ENCODE measurements around the gene PAFAH1B2. TPM values are rescaled to one million over a fixed set of nuclear protein-coding genes. Genes with fewer than 3 reads are reported as not detected.
"Not testable (repeated sequence)": the region's sequence is repeated elsewhere in the genome, so short reads cannot be mapped to it uniquely, and the experiment has no call there.

The PAFAH1B2 gene
- total RNA-seq, 1 donor from 2014 or later = 134 TPM

DNA sequence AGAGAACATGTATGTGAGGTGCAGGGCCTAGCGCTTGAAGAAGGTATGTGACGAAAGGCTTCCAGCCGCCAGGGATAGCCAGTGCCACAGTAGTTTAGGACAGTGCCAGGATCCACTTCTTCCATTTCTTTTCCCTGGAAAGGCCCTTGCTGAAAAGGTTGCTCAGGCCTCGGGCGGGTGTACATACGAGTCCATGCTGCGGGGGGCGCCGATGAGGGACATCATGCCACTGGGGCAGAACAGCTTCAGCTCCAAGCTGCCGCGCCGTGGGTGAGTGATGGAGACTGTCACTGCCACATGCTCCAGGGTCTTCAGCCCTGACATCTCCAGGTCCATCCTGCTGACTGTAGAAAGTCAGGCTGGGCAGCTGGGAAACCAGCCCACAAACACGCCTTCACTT lies 64.6 kb downstream of the PAFAH1B2 start:
- DNase-seq (ENCODE audit: low read depth, low spot score); H3K9me3 Mint-ChIP-seq; H3K4me3 Mint-ChIP-seq; H3K27me3 Mint-ChIP-seq (ENCODE audit: low read depth); H3K27ac Mint-ChIP-seq (ENCODE audit: unreplicated experiment): not testable (repeated sequence)
- Mint-ChIP-seq H3K4me1 (peaks cover 19% of the 10 kb centered on the region), H3K36me3 (ENCODE audit: low read depth) (peaks cover 15% of the 10 kb centered on the region)

DNA sequence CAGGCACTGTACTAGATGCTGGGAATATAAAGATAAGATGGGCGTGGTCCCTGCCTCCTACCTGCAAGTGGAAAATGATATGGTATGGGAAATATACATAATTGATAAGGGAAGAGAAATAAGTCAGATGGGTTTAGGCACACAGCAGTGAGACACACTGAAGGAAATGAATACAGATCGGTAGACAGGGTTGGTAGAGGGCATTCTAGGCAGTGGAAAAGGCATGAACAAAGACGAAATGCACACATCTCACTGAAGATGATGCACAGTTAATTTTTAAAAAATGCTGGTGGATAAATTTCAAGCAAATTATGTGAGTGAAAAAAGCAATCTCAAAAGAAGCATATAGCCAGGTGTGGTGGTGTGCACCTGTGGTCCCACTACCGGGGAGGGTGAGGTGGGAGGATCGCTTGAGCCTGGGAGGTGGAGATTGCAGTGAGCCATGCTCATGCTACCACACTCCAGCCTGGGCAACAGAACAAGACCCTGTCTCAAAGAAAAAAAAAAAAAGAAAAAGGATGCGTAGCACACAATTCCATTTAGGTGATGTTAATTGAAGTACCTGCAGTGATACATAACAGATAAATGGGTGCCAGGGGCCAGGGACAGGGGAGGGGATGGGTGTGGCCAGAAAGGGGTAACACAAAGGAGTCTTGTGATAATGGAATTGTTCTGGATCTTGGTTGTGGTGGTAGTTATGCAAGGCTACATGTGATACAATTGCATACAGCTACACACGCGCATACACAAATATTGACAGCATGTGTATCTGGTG lies 65.5 kb downstream of the PAFAH1B2 start:
- peaks cover 25% of the 10 kb centered on the region for H3K4me1 Mint-ChIP-seq
- H3K4me3 Mint-ChIP-seq; H3K27ac Mint-ChIP-seq (ENCODE audit: unreplicated experiment); DNase-seq (ENCODE audit: low read depth, low spot score); H3K27me3 Mint-ChIP-seq (ENCODE audit: low read depth); H3K9me3 Mint-ChIP-seq: not testable (repeated sequence)
- H3K36me3 Mint-ChIP-seq (ENCODE audit: low read depth) = peaks cover 11% of the 10 kb centered on the region

DNA sequence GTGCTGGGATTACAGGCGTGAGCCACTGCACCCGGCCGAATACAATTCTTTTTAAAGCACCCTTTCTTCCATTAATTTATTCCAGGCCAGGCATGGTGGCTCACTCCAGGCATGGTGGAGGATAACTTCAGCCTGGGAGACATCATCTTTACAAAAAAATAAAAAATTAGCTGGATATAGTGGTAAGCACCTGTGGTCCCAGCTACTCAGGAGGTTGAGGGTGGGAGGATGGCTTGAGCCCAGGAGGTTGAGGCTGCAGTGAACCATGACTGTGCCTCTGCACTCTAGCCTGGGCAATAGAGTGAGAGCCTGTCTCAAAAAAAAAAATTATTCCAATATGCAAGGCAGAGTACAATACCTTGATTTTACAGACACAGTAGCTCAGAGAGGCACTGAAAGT lies 66.5 kb downstream of the PAFAH1B2 start:
- Mint-ChIP-seq H3K9me3 (no peaks in the 10 kb centered on the region), H3K4me3 (no peak overlapping the region), H3K36me3 (ENCODE audit: low read depth) (peaks cover 11% of the 10 kb centered on the region), H3K27me3 (ENCODE audit: low read depth) (no peaks in the 10 kb centered on the region), H3K27ac (ENCODE audit: unreplicated experiment) (no peak overlapping the region), H3K4me1 (peaks cover 30% of the 10 kb centered on the region)
- no peak for DNase-seq (ENCODE audit: low read depth, low spot score)
- TF ChIP-seq, protein P1, sequence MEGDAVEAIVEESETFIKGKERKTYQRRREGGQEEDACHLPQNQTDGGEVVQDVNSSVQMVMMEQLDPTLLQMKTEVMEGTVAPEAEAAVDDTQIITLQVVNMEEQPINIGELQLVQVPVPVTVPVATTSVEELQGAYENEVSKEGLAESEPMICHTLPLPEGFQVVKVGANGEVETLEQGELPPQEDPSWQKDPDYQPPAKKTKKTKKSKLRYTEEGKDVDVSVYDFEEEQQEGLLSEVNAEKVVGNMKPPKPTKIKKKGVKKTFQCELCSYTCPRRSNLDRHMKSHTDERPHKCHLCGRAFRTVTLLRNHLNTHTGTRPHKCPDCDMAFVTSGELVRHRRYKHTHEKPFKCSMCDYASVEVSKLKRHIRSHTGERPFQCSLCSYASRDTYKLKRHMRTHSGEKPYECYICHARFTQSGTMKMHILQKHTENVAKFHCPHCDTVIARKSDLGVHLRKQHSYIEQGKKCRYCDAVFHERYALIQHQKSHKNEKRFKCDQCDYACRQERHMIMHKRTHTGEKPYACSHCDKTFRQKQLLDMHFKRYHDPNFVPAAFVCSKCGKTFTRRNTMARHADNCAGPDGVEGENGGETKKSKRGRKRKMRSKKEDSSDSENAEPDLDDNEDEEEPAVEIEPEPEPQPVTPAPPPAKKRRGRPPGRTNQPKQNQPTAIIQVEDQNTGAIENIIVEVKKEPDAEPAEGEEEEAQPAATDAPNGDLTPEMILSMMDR (conservative IDR thresholded peaks at IDR 0.05) = no peak

DNA sequence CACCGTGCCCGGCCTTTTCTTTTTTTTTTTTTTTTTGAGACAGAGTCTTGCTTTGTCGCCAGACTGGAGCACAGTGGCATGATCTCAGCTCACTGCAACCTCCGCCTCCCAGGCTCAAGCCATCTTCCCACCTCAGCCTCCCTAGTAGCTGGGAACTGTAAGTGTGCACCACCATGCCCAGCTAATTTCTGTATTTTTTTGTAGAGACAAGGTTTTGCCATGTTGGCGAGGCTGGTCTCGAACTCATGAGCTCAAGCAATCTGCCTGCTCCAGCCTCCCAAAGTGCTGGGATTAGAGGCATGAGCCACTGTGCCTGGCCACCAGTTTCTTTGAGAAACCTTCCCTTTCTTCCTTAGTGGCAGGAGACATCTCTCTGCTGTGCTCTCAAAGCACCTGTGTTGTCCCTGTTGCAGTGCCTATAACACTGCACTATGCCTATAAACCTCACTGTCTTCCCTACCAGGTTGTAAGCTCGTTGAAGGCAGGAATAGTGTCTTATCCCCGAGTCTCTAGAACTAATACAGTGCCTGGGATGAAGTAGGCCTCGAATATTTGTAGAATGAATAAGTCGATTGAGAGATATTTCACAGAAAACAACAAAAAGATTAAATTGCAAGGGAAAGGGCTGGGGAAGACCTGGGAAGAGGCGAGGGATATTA lies 68.7 kb downstream of the PAFAH1B2 start:
- Mint-ChIP-seq H3K36me3 (ENCODE audit: low read depth) (peaks cover 11% of the 10 kb centered on the region), H3K4me1 (peaks cover 30% of the 10 kb centered on the region), H3K27ac (ENCODE audit: unreplicated experiment) (peak overlapping the region; percentile 1), H3K27me3 (ENCODE audit: low read depth) (no peaks in the 10 kb centered on the region), H3K4me3 (no peak overlapping the region), H3K9me3 (no peaks in the 10 kb centered on the region)
- TF ChIP-seq, protein P1 (conservative IDR thresholded peaks at IDR 0.05) = no peak
- DNase-seq (ENCODE audit: low read depth, low spot score) = no peak

DNA sequence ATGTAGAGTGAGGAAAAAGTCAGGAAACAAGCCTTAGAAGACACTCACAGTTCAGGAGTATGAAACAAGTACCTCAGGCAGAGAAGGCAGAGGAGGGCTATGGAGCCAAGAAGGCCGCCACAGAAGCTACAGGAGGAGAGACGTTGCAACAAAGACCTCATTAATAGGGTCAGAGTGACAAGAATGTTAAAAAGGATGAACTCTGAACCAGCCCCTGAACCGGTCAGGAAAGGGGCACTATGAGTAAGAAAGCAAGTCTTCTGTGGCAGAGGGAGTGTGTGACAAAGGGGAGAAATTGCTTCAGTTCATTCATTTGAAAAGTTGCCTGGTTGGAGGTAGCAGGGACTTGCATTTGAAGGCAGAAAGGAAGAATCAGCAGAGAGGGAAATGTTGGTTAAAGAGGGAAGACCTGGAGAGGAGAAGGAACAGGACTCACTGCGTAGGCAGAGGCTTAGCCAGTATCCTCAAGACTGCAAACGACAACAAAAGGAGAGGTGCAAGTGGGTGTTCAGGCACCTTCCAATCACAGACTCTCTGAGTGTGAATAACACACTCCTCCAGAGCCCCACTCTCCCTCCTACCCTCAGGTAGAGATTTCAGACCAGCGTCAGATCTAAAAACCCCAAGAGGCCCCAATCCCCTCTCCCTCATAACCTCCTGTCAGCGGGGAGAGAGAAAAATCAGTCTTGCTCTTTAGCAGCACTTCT lies 70.5 kb downstream of the PAFAH1B2 start:
- Mint-ChIP-seq H3K4me3 (peak overlapping the region; percentile 42), H3K36me3 (ENCODE audit: low read depth) (peaks cover 13% of the 10 kb centered on the region), H3K9me3 (no peaks in the 10 kb centered on the region), H3K27me3 (ENCODE audit: low read depth) (no peaks in the 10 kb centered on the region), H3K27ac (ENCODE audit: unreplicated experiment) (peak overlapping the region; percentile 73), H3K4me1 (peaks cover 41% of the 10 kb centered on the region)
- TF ChIP-seq, protein P1 (conservative IDR thresholded peaks at IDR 0.05) = no peak
- no peak for DNase-seq (ENCODE audit: low read depth, low spot score)

DNA sequence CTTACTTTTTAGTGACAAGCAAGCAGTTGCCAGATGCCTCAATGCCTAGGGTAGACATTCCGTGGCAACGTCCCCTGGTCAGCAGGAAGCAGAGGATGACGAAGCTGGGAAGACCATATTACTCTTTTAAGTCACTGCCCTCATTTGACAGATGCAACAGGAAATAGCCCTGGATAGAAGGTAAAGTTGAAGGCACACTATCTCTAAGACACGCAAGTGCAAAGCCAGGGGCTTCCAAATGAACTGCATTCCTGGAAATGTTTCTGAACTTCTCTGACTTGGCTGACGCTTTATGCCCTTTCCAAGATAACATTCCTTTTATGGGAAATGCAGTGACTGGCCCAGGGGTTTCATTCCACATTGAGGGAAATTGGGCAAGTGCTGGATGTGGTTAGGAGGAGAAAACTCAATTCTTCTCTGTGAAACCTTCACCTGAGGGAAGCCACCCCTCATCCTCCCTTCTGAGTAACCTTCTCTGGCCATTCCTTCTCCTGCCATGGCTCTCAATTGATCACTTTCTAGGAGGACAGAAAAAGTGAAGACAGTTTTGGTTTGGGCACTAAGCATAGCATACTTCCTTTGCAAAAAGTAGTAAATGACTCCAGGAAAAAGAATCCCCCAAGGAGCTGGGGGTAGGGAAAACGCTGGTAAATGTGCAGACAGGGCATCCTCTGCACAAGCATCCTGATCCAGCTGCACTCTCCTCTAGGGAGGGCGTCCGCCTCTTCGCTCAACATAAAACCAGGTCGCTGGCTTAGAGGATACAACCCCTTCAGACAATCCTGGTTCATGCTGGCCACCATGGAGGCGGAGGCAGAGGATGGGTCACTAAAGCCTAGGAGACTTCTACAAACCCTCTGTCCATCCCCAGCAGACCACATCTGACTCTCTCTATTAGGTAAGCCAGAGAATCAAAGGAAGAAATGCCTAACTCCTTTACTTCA lies 73.3 kb downstream of the PAFAH1B2 start:
- Mint-ChIP-seq H3K9me3 (no peaks in the 10 kb centered on the region), H3K27ac (ENCODE audit: unreplicated experiment) (no peak overlapping the region), H3K4me3 (peak overlapping the region; percentile 38), H3K27me3 (ENCODE audit: low read depth) (no peaks in the 10 kb centered on the region), H3K36me3 (ENCODE audit: low read depth) (peaks cover 6% of the 10 kb centered on the region), H3K4me1 (peaks cover 31% of the 10 kb centered on the region)
- TF ChIP-seq, protein P1 (conservative IDR thresholded peaks at IDR 0.05) = no peak
- no peak for DNase-seq (ENCODE audit: low read depth, low spot score)
